NT2/D1 (cell line): ENCODE data around the gene FAM193A.

ENCODE experiments used
- YY1 ChIP-seq: IDR thresholded peaks from 2 replicates; pipeline ENCODE4 v1.6.1; 2011; ENCODE audit not compliant: insufficient read length, insufficient read depth
- ZNF274 ChIP-seq: IDR thresholded peaks from 2 replicates; pipeline ENCODE4 v1.6.1; 2011; ENCODE audit warnings: mild to moderate bottlenecking, low read depth, low read length

GRCh38 chr4:2761035-2761923, 224.8 kb downstream of the FAM193A start:
- no peak for TF ChIP-seq YY1
- TF ChIP-seq ZNF274: no peak
